ENCODE results near the gene SYPL1.
"Not testable (repeated sequence)": the region's sequence is repeated elsewhere in the genome, so short reads cannot be mapped to it uniquely, and the experiment has no call there.

GRCh38 chr7:106138181-106138580 lies 26.1 kb upstream of the SYPL1 start:
- not testable (repeated sequence) for TF ChIP-seq CTCF (IDR thresholded peaks at IDR 0.05; ENCODE audit: low read depth, low read length, poor library complexity, severe bottlenecking); EZH2phosphoT487 (IDR thresholded peaks at IDR 0.05; ENCODE audit: borderline replicate concordance, low read length)

All from DOHH2 (cell line).